GM18870 (cell line): ENCODE measurements around the gene PACS1.
"Not testable (repeated sequence)": the region's sequence is repeated elsewhere in the genome, so short reads cannot be mapped to it uniquely, and the experiment has no call there.

Experiments
- ATAC-seq: cut with Tn5 transposase; IDR thresholded peaks from one replicate; pipeline ENCODE4 v1.9.1; 2021; ENCODE audit warnings: moderate library complexity; ENCODE audit not compliant: unreplicated experiment

Gene PACS1

GRCh38 chr11:66106786-66107599 is 36.9 kb downstream of the PACS1 start:
- ATAC-seq: no peak

DNA sequence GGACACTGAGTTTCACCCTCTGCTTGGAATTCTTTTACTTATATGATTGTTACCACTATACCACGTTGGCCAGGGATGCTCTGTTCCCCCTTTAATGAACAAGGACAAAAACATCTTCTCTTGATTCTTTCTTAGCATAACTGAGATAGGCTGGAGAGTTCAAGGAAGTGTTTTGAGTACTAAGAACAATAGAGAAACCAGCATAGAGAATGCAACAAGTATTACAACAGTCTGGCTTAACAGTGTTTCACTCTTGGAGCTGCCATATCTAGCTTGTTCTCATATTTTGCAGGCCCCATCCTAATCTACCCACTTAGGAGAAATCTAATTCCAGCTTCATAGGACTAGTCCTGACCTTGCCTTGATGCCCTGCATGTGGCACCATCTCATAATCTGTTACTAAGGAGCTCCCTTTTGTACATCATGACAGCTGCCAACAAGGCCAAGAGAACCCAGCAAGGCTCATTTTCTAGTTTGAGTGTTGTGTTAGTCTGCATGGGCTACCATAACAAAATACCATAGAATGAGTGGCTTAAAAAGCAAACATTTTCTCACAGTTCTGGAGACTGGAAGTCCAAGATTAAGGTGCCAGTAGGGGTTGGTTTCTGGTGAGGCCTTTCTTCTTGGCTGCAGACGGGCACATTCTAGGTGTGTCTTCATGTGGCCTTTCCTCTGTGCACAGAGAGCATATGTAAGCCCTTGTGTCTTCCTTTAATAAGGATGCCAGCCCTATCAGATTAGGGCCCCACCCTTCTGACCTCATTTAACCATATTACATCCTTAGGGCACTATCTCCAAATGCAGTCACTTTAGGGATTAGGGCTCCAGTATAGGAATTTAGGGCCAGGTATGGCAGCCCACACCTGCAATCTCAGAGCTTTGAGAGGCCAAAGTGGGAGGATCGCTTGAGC is 37.8 kb downstream of the PACS1 start:
- ATAC-seq: no peak

GRCh38 chr11:66109294-66109693 is 39.2 kb downstream of the PACS1 start:
- no peak for ATAC-seq

DNA sequence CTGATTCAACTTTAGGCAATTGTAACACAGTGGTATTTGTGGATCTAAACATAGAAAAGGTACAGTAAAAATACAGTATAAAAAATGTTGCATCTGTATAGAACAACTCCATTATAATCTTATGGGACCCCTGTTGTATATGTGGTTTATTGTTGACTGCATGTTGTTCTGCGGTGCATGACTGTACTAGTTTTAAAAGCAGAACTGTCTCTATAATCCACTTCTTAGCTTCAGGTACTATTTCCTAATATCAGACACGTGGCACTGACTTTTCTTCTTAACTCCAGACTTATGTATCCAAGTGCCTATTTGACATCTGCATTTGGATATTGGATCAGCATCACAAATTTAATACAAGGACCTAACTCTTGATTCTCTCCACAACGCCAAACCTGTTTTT is 41.1 kb downstream of the PACS1 start:
- no peak for ATAC-seq

DNA sequence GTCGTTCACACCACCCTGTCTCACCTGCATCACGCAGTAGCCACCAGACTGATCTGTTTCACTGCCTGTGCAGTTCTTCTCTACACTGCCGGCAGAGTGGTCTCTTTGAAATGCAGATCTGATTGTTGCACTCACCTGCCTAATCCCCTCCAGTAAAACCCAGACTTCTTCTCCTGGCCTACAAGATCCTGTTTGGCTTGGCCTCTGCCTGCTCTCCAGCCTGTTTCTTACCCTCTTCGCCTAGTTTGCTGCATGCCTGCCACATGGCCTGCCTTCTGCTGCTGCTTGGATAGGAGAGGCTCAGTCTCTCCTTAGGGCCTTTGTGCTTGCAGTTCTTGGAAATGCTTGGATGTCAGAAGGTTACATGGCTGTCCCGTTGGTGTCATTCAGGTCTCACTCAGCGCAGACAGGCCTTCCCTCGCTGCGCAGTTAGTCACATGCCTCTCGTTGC is 42.0 kb downstream of the PACS1 start:
- no peak for ATAC-seq

- ATAC-seq: no peak
These were observed 42.8 kb downstream of the PACS1 start for GRCh38 chr11:66112601-66113499.

GRCh38 chr11:66114957-66115356 is 44.9 kb downstream of the PACS1 start:
- not testable (repeated sequence) for ATAC-seq

DNA sequence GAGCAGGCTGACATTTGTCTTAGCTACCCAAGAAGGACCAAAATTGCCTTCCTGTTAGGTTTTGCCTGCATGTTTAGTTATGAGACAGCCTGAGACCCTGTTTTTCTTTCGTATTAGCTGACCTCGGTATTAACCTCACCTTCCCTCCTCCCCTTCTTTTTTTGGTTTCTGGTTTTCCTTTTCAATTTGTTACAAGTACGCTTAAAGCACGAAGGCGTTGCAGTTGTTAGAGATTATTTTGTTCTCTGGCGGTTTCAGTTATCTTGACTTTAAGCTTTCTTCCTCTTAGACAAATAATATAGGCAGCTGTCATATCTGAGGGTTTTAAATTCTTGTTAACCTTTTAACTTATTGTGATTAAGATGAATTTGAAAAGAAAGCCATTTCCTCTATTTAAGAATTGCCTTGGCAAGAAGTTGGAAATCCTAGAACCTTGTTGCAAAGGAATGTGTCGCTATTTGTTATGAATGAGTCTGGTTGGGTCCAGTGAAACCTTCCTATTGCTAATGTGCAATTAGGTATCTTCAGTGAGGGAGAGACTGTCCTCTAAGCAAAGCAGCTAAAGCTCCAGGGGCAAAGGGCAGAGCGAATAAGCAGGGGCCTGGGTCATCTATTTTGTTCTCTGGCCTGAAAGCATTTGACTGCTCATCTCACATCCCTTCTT is 45.7 kb downstream of the PACS1 start:
- peak; percentile 42 for ATAC-seq

GRCh38 chr11:66116576-66117361 is 46.7 kb downstream of the PACS1 start:
- no peak for ATAC-seq

DNA sequence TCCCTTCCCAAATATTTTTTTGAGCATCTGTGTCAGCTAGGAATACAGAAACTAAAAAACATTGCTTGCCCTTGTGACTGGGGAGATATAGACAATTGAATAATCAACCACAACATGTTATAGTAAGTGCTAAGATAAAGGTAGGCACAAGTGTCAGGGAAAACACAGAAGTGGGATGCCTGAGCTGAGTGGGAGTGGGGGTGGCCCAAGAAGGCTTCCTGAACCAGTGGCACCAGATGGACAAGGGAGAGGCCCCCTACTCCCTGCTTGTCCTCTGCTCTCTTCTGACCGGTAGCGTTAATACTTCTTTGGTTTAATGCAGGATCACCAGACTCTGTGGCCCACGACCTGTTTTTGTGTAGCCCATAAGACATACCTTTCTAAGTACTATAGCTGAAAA is 48.8 kb downstream of the PACS1 start:
- ATAC-seq: no peak

- ATAC-seq: no peak
These were observed 49.5 kb downstream of the PACS1 start for GRCh38 chr11:66119348-66120133.

DNA sequence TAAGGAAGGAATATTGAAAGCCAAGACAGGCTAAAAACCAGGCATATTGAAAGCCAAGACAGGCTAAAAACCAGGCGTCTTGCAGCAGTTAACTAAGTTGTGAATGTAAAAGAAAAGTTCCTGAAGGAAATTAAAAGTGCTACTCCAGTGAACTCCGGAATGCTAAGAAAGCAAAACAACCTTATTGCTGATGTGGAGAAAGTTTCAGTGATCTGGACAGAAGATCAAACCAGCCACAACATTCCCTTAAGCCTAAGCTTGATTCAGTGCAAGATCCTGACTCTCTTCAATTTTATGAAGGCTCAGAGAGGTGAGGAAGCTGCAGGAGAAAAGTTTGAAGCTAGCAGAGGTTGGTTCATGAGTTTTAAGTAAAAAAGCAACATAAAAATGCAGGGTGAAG is 51.4 kb downstream of the PACS1 start:
- ATAC-seq: no peak

- ATAC-seq: no peak
These were observed 53.8 kb downstream of the PACS1 start for GRCh38 chr11:66123902-66124301.

GRCh38 chr11:66124564-66124963 is 54.5 kb downstream of the PACS1 start:
- ATAC-seq: no peak

GRCh38 chr11:66126064-66126463 is 56.0 kb downstream of the PACS1 start:
- peak; percentile 41 for ATAC-seq

GRCh38 chr11:66126808-66127555 is 56.9 kb downstream of the PACS1 start:
- no peak for ATAC-seq

DNA sequence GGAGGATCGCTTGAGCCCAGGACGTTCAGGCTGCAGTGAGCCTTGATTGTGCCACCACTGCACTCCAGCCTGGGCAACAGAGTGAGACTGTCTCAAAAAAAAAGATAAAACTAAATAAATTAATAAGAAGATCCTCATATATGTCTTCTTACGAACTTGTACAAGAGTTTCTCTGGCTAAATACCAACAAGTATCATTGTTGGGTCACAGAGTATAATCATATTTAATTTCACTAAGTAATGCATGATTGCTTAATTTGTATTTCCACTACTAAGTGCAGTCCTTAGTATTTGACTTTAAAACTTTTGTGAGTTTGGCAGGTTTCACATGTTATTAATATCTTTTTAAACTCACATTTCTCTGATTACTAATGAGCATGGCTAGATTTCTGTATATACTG is 60.9 kb downstream of the PACS1 start:
- ATAC-seq: no peak
